HuH-7 (cell line): ENCODE results near the gene SLCO1C1.

Experiments used
- DNase-seq: peaks from one replicate; pipeline ENCODE4 v3.0.0; 2011; ENCODE audit warnings: low spot score

The SLCO1C1 gene

GRCh38 chr12:20792971-20793370 lies 97.8 kb downstream of the SLCO1C1 start:
- no peak for DNase-seq

GRCh38 chr12:20798554-20798953 lies 103.4 kb downstream of the SLCO1C1 start:
- DNase-seq: peak; percentile 40

DNA sequence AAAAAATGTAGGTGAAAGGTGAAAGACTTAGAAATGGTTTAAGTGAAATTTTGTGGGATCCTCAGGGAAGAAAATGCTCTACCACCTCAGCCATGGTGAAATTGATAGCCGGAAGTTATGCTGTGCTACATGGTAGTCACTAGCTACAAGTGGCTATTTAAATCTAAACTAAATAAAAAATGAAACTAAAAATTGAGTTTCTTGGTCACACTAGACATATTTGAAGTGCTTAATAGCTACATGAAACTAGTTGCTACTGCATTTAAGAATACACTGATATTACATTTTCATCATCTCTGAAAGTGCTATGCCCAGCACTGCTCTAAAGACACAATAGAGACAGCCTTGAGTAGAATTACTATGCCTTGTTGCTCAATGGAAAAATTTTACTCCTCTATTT lies 105.0 kb downstream of the SLCO1C1 start:
- DNase-seq: no peak

DNA sequence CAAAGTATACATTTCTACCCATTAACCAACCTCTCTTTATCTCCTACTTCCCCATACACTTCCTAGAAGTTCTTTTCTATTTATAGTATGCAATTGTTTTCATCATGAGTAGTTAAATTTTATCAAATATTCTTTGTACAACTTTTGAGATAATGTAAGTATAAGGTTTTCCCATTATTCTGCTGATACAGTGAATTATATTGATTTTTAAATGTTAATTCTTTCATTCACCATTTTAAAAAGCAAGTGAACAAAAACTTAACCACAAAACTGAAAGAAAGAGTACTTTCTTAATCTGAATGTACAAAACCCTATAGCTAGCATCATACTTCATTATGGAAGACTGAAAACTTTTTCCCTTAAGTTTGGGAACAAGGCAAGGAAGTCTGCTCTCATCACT lies 105.9 kb downstream of the SLCO1C1 start:
- DNase-seq: no peak
